Smooth muscle cell (in vitro differentiated cells): ENCODE measurements around the gene ATXN7. TPM values are rescaled to one million over a fixed set of nuclear protein-coding genes. Genes with fewer than 3 reads are reported as not detected.

Experiments used
- DNase-seq: peaks from one replicate; lab custom pipeline; 2025; ENCODE audit not compliant: unreplicated experiment; lab: John Stamatoyannopoulos, UW
- H2AFZ ChIP-seq: fragments of 200-600 bp; sonication (generic); 2 replicates; pipeline ENCODE4 v1.6.0; 2016; ENCODE audit warnings: antibody characterized with exemption, low read depth, mild to moderate bottlenecking
- H3F3A ChIP-seq: fragments of 200-600 bp; sonication (generic); 2 replicates; pipeline ENCODE4 v1.6.0; 2017; ENCODE audit warnings: antibody characterized with exemption, low read depth
- H3K27ac ChIP-seq: fragments of 200-600 bp; sonication (generic); 2 replicates; pipeline ENCODE4 v1.5.1; 2016; ENCODE audit warnings: low read depth, mild to moderate bottlenecking
- H3K27me3 ChIP-seq: fragments of 200-600 bp; sonication (generic); 2 replicates; pipeline ENCODE4 v1.6.1; 2016; ENCODE audit warnings: low read depth, mild to moderate bottlenecking
- H3K36me3 ChIP-seq: fragments of 200-600 bp; sonication (generic); 2 replicates; pipeline ENCODE4 v1.5.1; 2016; ENCODE audit warnings: low read depth
- H3K4me1 ChIP-seq: fragments of 200-600 bp; sonication (generic); 2 replicates; pipeline ENCODE4 v1.5.1; 2016; ENCODE audit warnings: low read depth
- H3K4me2 ChIP-seq: fragments of 200-600 bp; sonication (generic); 2 replicates; pipeline ENCODE4 v1.6.0; 2016; ENCODE audit warnings: mild to moderate bottlenecking
- H3K4me3 ChIP-seq: fragments of 200-600 bp; sonication (generic); 2 replicates; pipeline ENCODE4 v1.5.1; 2016; ENCODE audit warnings: mild to moderate bottlenecking
- H3K79me2 ChIP-seq: fragments of 200-600 bp; sonication (generic); 2 replicates; pipeline ENCODE4 v1.6.0; 2016; ENCODE audit warnings: low read depth, mild to moderate bottlenecking
- H3K9ac ChIP-seq: fragments of 200-600 bp; sonication (generic); 2 replicates; pipeline ENCODE4 v1.6.0; 2016; ENCODE audit warnings: low read depth
- H3K9me3 ChIP-seq: fragments of 200-600 bp; sonication (generic); replicated peaks from 2 replicates; pipeline ENCODE4 v1.5.1; 2016; ENCODE audit warnings: low read depth
- H4K20me1 ChIP-seq: fragments of 200-600 bp; sonication (generic); 2 replicates; pipeline ENCODE4 v1.6.0; 2016; ENCODE audit warnings: low read depth
- WGBS: methylation state at CpG from one replicate; pipeline ENCODE4 v1.1.7; 2016; ENCODE audit warnings: low lambda C conversion rate; 5-methylcytosine and 5-hydroxymethylcytosine counted together
- polyA plus RNA-seq: library from polyadenylated mRNA; unstranded; fragments of >200 nt; fragmentation: Nextera tagmentation; extraction: Ambion mirVana; gene quantifications from 2 replicates; pipeline ENCODE4 v1.2.1, GENCODE V29; 2016
- total RNA-seq: library from RNA; depleted of rRNA; stranded (reverse); fragments of >200 nt; gene quantifications from 2 replicates; pipeline ENCODE4 v1.2.3, GENCODE V29; 2014
- TF ChIP-seq, protein P1 (sequence below): fragments of 200-600 bp; sonication (generic); IDR thresholded peaks from 2 replicates; pipeline ENCODE4 v1.5.1; 2017; ENCODE audit warnings: borderline replicate concordance, mild to moderate bottlenecking, antibody characterized with exemption; ENCODE audit not compliant: insufficient read depth, poor library complexity, severe bottlenecking

Gene ATXN7
- total and polyA plus RNA-seq, 2 experiments from 2014 or later: 3.6 to 14.1 TPM

- Histone ChIP-seq H3K79me2 (no peaks in the 10 kb centered on the region), H3K9ac (peak overlapping the region; percentile 45), H3K27me3 (no peaks in the 10 kb centered on the region), H4K20me1 (no peaks in the 10 kb centered on the region), H2AFZ (peak overlapping the region; percentile 89), H3K4me2 (peak overlapping the region; percentile 29), H3F3A (peaks cover 6% of the 10 kb centered on the region), H3K36me3 (no peaks in the 10 kb centered on the region), H3K4me3 (no peak overlapping the region), H3K27ac (peak overlapping the region; percentile 77), H3K4me1 (peaks cover 3% of the 10 kb centered on the region), H3K9me3 (no peaks in the 10 kb centered on the region)
- DNase-seq: no peak
- 73% methylated on average over 13 of the region's 13 CpGs for WGBS
- TF ChIP-seq, protein P1, sequence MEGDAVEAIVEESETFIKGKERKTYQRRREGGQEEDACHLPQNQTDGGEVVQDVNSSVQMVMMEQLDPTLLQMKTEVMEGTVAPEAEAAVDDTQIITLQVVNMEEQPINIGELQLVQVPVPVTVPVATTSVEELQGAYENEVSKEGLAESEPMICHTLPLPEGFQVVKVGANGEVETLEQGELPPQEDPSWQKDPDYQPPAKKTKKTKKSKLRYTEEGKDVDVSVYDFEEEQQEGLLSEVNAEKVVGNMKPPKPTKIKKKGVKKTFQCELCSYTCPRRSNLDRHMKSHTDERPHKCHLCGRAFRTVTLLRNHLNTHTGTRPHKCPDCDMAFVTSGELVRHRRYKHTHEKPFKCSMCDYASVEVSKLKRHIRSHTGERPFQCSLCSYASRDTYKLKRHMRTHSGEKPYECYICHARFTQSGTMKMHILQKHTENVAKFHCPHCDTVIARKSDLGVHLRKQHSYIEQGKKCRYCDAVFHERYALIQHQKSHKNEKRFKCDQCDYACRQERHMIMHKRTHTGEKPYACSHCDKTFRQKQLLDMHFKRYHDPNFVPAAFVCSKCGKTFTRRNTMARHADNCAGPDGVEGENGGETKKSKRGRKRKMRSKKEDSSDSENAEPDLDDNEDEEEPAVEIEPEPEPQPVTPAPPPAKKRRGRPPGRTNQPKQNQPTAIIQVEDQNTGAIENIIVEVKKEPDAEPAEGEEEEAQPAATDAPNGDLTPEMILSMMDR: no peak
Observed at GRCh38 chr3:64031540-64032508, 168.2 kb downstream of the ATXN7 start.

DNA sequence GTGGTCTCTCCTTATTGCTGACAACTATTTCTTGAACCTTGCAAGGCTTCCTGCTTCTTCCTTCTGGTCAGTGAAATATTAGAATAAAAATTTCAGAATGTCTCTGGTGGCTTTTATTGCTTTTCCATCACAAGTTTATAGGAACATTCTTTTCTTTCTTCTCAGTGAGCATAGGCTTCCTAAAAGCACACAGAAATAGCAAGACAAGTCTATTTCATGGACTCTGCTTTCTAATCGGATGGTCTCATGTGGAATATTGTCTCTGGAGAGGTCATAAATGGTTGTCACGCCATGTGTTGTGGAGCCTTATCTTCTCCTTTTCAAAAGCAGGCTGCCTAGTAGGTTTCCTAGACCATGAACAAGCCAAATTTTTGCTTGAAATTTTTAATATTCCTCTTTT lies 169.4 kb downstream of the ATXN7 start:
- peaks cover 6% of the 10 kb centered on the region for H3F3A ChIP-seq
- no peak for DNase-seq

GRCh38 chr3:64037084-64037483 lies 173.4 kb downstream of the ATXN7 start:
- Histone ChIP-seq H3K36me3 (no peaks in the 10 kb centered on the region), H3K4me1 (no peaks in the 10 kb centered on the region)
- TF ChIP-seq, protein P1: no peak

More for the DNA sequence above, 169.4 kb downstream of the ATXN7 start:
- peaks cover 3% of the 10 kb centered on the region for H3K4me1 ChIP-seq
- H3K9ac ChIP-seq: no peak overlapping the region
- H4K20me1 ChIP-seq: no peaks in the 10 kb centered on the region
- WGBS: 60% methylated on average over 2 of the region's 2 CpGs
- no peaks in the 10 kb centered on the region for H3K79me2 ChIP-seq
- no peaks in the 10 kb centered on the region for H3K36me3 ChIP-seq
- TF ChIP-seq, protein P1: no peak
- no peak overlapping the region for H3K4me3 ChIP-seq
- no peaks in the 10 kb centered on the region for H3K27me3 ChIP-seq
- peak overlapping the region; percentile 89 for H2AFZ ChIP-seq
- peak overlapping the region; percentile 77 for H3K27ac ChIP-seq
- H3K9me3 ChIP-seq: no peaks in the 10 kb centered on the region
- H3K4me2 ChIP-seq: no peak overlapping the region

More at GRCh38 chr3:64037084-64037483, 173.4 kb downstream of the ATXN7 start:
- Histone ChIP-seq H3K27ac (no peak overlapping the region), H3K79me2 (no peaks in the 10 kb centered on the region), H3K27me3 (no peaks in the 10 kb centered on the region), H4K20me1 (no peaks in the 10 kb centered on the region), H2AFZ (no peak overlapping the region), H3F3A (peaks cover 15% of the 10 kb centered on the region), H3K9me3 (no peaks in the 10 kb centered on the region), H3K4me3 (no peak overlapping the region), H3K4me2 (no peak overlapping the region), H3K9ac (no peak overlapping the region)
- no peak for DNase-seq
- 98% methylated on average over 7 of the region's 7 CpGs for WGBS
